ENCODE results near the gene CDH16.

CDH16 gene

DNA sequence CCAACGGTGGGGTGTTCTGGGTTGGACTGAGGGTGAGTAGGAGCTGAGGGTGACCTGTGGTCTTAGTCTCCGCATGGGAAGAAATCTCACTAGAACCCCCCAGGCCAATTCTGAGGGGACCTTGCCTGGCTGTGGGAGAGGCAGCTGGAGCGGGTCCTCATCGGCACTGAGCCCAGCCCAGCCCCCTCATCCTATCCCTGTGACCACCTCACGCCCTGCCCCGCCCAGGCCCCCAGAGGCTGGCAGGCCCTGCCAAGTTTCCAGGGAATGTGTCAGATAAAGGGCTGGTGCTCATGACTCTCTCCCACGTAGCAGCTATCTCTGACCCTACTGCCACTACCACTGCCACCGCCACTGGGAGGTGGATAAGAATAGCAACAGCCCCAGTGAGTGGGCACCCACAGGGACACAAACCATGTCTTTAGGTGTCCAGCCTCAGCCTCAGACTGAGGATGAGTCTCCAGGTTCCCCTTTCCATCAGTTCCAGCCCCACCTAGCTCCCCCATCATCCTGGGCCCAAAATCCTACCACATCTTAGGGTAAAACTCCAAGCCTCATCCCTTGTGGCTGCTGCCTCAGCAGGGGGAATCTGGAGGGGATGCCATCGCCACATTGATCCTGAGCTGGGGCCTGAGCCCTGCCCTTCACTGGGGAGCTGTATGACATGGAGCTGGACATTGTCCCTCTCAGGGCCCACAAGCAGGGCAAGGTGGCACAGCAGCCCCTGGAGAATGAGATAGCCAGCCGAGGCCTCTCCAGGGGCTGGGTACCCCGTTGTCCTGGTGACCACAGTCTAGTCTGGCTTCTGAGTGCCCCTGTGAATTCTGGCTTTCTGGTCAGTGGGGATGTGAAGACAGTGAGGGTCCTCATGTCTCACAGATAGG is 14.9 kb downstream of the CDH16 start:
- TF ChIP-seq EZH2 (IDR thresholded peaks at IDR 0.05; ENCODE audit: borderline replicate concordance, low read length), result no peak
- TF ChIP-seq, protein P1, sequence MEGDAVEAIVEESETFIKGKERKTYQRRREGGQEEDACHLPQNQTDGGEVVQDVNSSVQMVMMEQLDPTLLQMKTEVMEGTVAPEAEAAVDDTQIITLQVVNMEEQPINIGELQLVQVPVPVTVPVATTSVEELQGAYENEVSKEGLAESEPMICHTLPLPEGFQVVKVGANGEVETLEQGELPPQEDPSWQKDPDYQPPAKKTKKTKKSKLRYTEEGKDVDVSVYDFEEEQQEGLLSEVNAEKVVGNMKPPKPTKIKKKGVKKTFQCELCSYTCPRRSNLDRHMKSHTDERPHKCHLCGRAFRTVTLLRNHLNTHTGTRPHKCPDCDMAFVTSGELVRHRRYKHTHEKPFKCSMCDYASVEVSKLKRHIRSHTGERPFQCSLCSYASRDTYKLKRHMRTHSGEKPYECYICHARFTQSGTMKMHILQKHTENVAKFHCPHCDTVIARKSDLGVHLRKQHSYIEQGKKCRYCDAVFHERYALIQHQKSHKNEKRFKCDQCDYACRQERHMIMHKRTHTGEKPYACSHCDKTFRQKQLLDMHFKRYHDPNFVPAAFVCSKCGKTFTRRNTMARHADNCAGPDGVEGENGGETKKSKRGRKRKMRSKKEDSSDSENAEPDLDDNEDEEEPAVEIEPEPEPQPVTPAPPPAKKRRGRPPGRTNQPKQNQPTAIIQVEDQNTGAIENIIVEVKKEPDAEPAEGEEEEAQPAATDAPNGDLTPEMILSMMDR (IDR thresholded peaks at IDR 0.05; ENCODE audit: low read length), result no peak
- Histone ChIP-seq H4K20me1 (ENCODE audit: insufficient read depth, low read length) (no peaks in the 10 kb centered on the region), H3K4me3 (ENCODE audit: low read depth, low read length, poor library complexity, severe bottlenecking) (no peak overlapping the region), H3F3A (ENCODE audit: insufficient read depth, low read length) (no peaks in the 10 kb centered on the region), H3K27me3 (ENCODE audit: insufficient read depth, low read length) (peaks cover 3% of the 10 kb centered on the region; the same call in 1 of the 2 replicates), H3K4me1 (ENCODE audit: insufficient read depth, low read length, severe bottlenecking) (no peaks in the 10 kb centered on the region), H3K36me3 (ENCODE audit: insufficient read depth, low read length) (no peaks in the 10 kb centered on the region), H3K4me2 (ENCODE audit: low read length) (no peak overlapping the region), H3K9me2 (ENCODE audit: low read depth, low read length) (no peaks in the 10 kb centered on the region), H3K79me2 (ENCODE audit: insufficient read depth, low read length) (no peaks in the 10 kb centered on the region), H3K9ac (ENCODE audit: low read length) (no peak overlapping the region), H3K9me3 (ENCODE audit: low read length) (no peaks in the 10 kb centered on the region), H3K27ac (ENCODE audit: low read depth, low read length, poor library complexity, severe bottlenecking) (no peak overlapping the region), H2AFZ (ENCODE audit: low read length) (no peak overlapping the region)

DNA sequence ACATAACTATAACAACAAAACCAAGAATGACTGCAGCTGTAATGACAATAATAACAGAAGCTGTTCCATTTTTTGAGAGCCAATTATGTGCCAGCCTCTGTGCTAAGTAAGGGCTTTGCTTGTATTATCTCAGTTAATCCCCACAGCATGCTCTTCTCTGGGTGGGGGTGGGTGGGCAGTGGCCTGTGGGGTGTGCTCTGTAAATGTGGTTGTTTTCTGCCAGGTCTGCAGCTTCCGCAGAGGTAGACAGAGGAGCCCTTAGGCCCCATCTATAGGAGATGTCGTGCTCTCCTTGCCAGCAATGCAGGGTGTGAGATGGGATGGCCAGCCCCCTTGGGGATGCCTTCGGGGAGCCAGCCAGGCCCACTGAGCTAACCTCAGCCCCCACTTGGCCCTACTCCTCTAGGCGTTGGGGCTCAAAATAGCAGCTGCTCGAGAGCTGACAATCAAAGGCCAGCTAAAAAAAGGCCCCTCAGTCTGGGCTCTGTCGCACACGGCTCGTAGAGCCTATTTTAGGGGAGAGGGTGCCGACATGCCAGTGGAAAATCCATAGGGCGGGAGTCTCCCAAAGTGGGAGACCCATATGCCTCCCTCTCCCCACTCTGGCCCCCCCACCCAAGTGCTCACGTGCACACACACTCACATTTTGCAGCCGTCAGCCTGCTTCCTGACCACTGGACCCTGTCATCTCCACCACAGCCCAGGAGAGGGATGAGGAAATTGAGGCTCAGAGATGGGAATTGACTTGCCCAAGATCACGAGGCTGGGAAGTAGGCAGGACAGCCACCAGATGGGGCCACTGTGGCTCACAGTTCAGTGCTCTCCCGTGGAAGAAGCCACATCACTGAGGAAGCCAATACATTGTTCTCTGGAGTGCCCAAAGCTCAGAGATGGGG is 15.8 kb downstream of the CDH16 start:
- Histone ChIP-seq H3K79me2 (ENCODE audit: insufficient read depth, low read length) (no peaks in the 10 kb centered on the region), H3K27ac (ENCODE audit: low read depth, low read length, poor library complexity, severe bottlenecking) (no peak overlapping the region), H4K20me1 (ENCODE audit: insufficient read depth, low read length) (no peaks in the 10 kb centered on the region), H3K4me1 (ENCODE audit: insufficient read depth, low read length, severe bottlenecking) (no peaks in the 10 kb centered on the region), H3K9ac (ENCODE audit: low read length) (no peak overlapping the region), H3K9me2 (ENCODE audit: low read depth, low read length) (no peaks in the 10 kb centered on the region), H3K27me3 (ENCODE audit: insufficient read depth, low read length) (peaks cover 3% of the 10 kb centered on the region; the same call in 1 of the 2 replicates), H2AFZ (ENCODE audit: low read length) (no peak overlapping the region), H3K4me2 (ENCODE audit: low read length) (no peak overlapping the region), H3K36me3 (ENCODE audit: insufficient read depth, low read length) (no peaks in the 10 kb centered on the region), H3K4me3 (ENCODE audit: low read depth, low read length, poor library complexity, severe bottlenecking) (no peak overlapping the region), H3F3A (ENCODE audit: insufficient read depth, low read length) (no peaks in the 10 kb centered on the region), H3K9me3 (ENCODE audit: low read length) (no peaks in the 10 kb centered on the region)
- TF ChIP-seq EZH2 (IDR thresholded peaks at IDR 0.05; ENCODE audit: borderline replicate concordance, low read length), result no peak
- TF ChIP-seq, protein P1 (IDR thresholded peaks at IDR 0.05; ENCODE audit: low read length), result no peak

DNA sequence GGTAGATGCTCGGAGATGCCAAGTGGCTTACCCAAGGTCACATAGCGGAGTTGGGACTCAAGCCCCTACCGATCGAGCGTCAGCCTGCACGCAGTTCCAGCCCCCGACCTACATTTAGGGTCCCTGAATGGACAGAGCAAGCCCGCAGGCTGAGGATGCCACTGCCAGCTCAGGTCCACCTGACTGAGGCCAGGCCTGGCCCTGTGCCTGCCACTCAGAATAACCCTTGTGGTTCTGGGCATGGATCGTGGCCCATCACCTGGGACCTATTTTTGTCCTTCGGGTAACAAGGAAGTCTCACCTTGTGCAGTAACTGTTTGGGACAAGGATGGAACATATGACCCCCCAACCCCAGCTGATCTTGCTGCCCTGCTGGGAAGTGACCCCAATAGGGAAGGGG is 17.1 kb downstream of the CDH16 start:
- Histone ChIP-seq H3K27me3 (ENCODE audit: insufficient read depth, low read length) (peaks cover 3% of the 10 kb centered on the region; the same call in 1 of the 2 replicates), H3K36me3 (ENCODE audit: insufficient read depth, low read length) (no peaks in the 10 kb centered on the region), H3K9me3 (ENCODE audit: low read length) (no peaks in the 10 kb centered on the region), H2AFZ (ENCODE audit: low read length) (no peak overlapping the region), H3K4me3 (ENCODE audit: low read depth, low read length, poor library complexity, severe bottlenecking) (no peak overlapping the region), H3K9me2 (ENCODE audit: low read depth, low read length) (no peaks in the 10 kb centered on the region), H3K27ac (ENCODE audit: low read depth, low read length, poor library complexity, severe bottlenecking) (no peak overlapping the region), H3K4me1 (ENCODE audit: insufficient read depth, low read length, severe bottlenecking) (no peaks in the 10 kb centered on the region), H3F3A (ENCODE audit: insufficient read depth, low read length) (no peaks in the 10 kb centered on the region), H3K4me2 (ENCODE audit: low read length) (no peak overlapping the region), H3K79me2 (ENCODE audit: insufficient read depth, low read length) (no peaks in the 10 kb centered on the region), H4K20me1 (ENCODE audit: insufficient read depth, low read length) (no peaks in the 10 kb centered on the region), H3K9ac (ENCODE audit: low read length) (no peak overlapping the region)
- TF ChIP-seq, protein P1 (IDR thresholded peaks at IDR 0.05; ENCODE audit: low read length), result no peak
- no peak for TF ChIP-seq EZH2 (IDR thresholded peaks at IDR 0.05; ENCODE audit: borderline replicate concordance, low read length)

Data from OCI-LY1 (cell line).